Liver (tissue), 9 donors: Measurements from ENCODE around the gene SRGAP3. TPM values are rescaled to one million over a fixed set of nuclear protein-coding genes. Genes with fewer than 3 reads are reported as not detected.

Experiments used
- DNase-seq: peaks from one replicate; pipeline ENCODE4 v3.0.0-alpha.2; 2017; ENCODE audit warnings: low spot score
- H3K27ac ChIP-seq, 2 donors: one replicate each; pipeline ENCODE4 v1.7.0; 2013; ENCODE audit warnings: inconsistent platforms in 2 of 2, low read length in 2 of 2, control low read depth in 1 of 2, low read depth in 1 of 2, mild to moderate bottlenecking in 1 of 2
- H3K27me3 ChIP-seq, 4 donors: one replicate each; pipeline versions ENCODE4 v1.6.1 to v1.7.0; 2013; ENCODE audit warnings: low read length in 3 of 4, inconsistent platforms in 1 of 4, mild to moderate bottlenecking in 1 of 4, moderate library complexity in 1 of 4; ENCODE audit not compliant: control insufficient read depth in 4 of 4, insufficient read depth in 4 of 4
- H3K36me3 ChIP-seq, 4 donors: one replicate each; pipeline versions ENCODE4 v1.6.1 to v1.7.0; 2013; ENCODE audit warnings: low read length in 3 of 4, mild to moderate bottlenecking in 3 of 4, low read depth in 1 of 4, moderate library complexity in 1 of 4; ENCODE audit not compliant: control insufficient read depth in 4 of 4, insufficient read depth in 3 of 4
- H3K4me1 ChIP-seq, 4 donors: one replicate each; pipeline versions ENCODE4 v1.6.1 to v1.7.0; 2013; ENCODE audit warnings: low read length in 3 of 4, mild to moderate bottlenecking in 3 of 4, moderate library complexity in 1 of 4; ENCODE audit not compliant: control insufficient read depth in 4 of 4, insufficient read depth in 4 of 4
- H3K4me3 ChIP-seq, 3 donors: one replicate each; pipeline versions ENCODE4 v1.6.1 to v1.7.0; 2013; ENCODE audit warnings: low read length in 3 of 3, control low read depth in 1 of 3, low read depth in 1 of 3, mild to moderate bottlenecking in 1 of 3
- H3K9ac ChIP-seq, 2 donors: one replicate each; pipeline ENCODE4 v1.7.0; 2013; ENCODE audit warnings: low read length in 2 of 2, mild to moderate bottlenecking in 2 of 2, moderate library complexity in 2 of 2, control low read depth in 1 of 2, low read depth in 1 of 2
- H3K9me3 ChIP-seq, 4 donors: one replicate each; pipeline versions ENCODE4 v1.6.1 to v1.7.0; 2013; ENCODE audit warnings: low read length in 3 of 4; ENCODE audit not compliant: control insufficient read depth in 4 of 4
- ATF3 ChIP-seq: IDR thresholded peaks from 2 replicates; pipeline ENCODE4 v1.6.1; 2016; ENCODE audit warnings: antibody characterized with exemption
- EGR1 ChIP-seq, 2 donors: IDR thresholded peaks; 2 replicates each; pipeline ENCODE4 v1.6.1; 2016 to 2018; ENCODE audit warnings: antibody characterized with exemption in 2 of 2, low read depth in 2 of 2
- FOXA1 ChIP-seq: IDR thresholded peaks from 2 replicates; pipeline ENCODE4 v1.6.1; 2016; ENCODE audit warnings: antibody characterized with exemption
- FOXA2 ChIP-seq: IDR thresholded peaks from 2 replicates; pipeline ENCODE4 v1.6.1; 2016; ENCODE audit warnings: antibody characterized with exemption
- GABPA ChIP-seq, 2 donors: IDR thresholded peaks in 1 of 2; conservative IDR thresholded peaks in 1 of 2; 2 replicates each; pipeline ENCODE4 v1.6.1; 2016; ENCODE audit warnings: antibody characterized with exemption in 2 of 2, mild to moderate bottlenecking in 1 of 2, moderate library complexity in 1 of 2
- HNF4A ChIP-seq, 2 donors: conservative IDR thresholded peaks; 2 replicates each; pipeline ENCODE4 v1.6.1; 2016; ENCODE audit warnings: antibody characterized with exemption in 2 of 2, mild to moderate bottlenecking in 2 of 2
- HNF4G ChIP-seq: IDR thresholded peaks from 2 replicates; pipeline ENCODE4 v1.6.1; 2016; ENCODE audit warnings: antibody characterized with exemption
- JUND ChIP-seq, 2 donors: IDR thresholded peaks; 2 replicates each; pipeline ENCODE4 v1.6.1; 2016; ENCODE audit warnings: antibody characterized with exemption in 2 of 2
- MAX ChIP-seq: IDR thresholded peaks from 2 replicates; pipeline ENCODE4 v1.6.1; 2016; ENCODE audit warnings: antibody characterized with exemption
- NR2F2 ChIP-seq: IDR thresholded peaks from 2 replicates; pipeline ENCODE4 v1.6.1; 2016; ENCODE audit warnings: antibody characterized with exemption
- RAD21 ChIP-seq, 2 donors: IDR thresholded peaks; 2 replicates each; pipeline ENCODE4 v1.6.1; 2016; ENCODE audit warnings: antibody characterized with exemption in 2 of 2, mild to moderate bottlenecking in 2 of 2
- REST ChIP-seq: IDR thresholded peaks from 2 replicates; pipeline ENCODE4 v1.6.1; 2016; ENCODE audit warnings: antibody characterized with exemption, mild to moderate bottlenecking
- RXRA ChIP-seq, 2 donors: IDR thresholded peaks; 2 replicates each; pipeline ENCODE4 v1.6.1; 2017 to 2018; ENCODE audit warnings: antibody characterized with exemption in 2 of 2, mild to moderate bottlenecking in 1 of 2
- SP1 ChIP-seq: IDR thresholded peaks from 2 replicates; pipeline ENCODE4 v1.6.1; 2018; ENCODE audit warnings: antibody characterized with exemption, mild to moderate bottlenecking
- TAF1 ChIP-seq: conservative IDR thresholded peaks from 2 replicates; pipeline ENCODE4 v1.6.1; 2016; ENCODE audit warnings: antibody characterized with exemption, mild to moderate bottlenecking
- YY1 ChIP-seq: IDR thresholded peaks from 2 replicates; pipeline ENCODE4 v1.6.1; 2016; ENCODE audit warnings: antibody characterized with exemption, mild to moderate bottlenecking
- ZBTB33 ChIP-seq: IDR thresholded peaks from 2 replicates; pipeline ENCODE4 v1.6.1; 2016; ENCODE audit warnings: antibody characterized with exemption
- WGBS: extraction: QIAGEN DNeasy Blood & Tissue Kit; methylation state at CpG from one replicate; pipeline ENCODE4 v1.1.7; 2013; 5-methylcytosine and 5-hydroxymethylcytosine counted together
- polyA plus RNA-seq, 2 donors: library from polyadenylated mRNA; stranded (reverse) in 1 of 2; unstranded in 1 of 2; fragments of 200-250 nt in 1 of 2; fragments of >200 nt in 1 of 2; fragmentation: Nextera tagmentation in 1 of 2; extraction: Ambion mirVana in 1 of 2; gene quantifications; one replicate each; pipeline versions ENCODE4 v1.2.1 to v1.2.3, GENCODE V29; 2013 to 2015
- total RNA-seq, 2 donors: library from RNA; depleted of rRNA; stranded (reverse); fragments of >200 nt; gene quantifications; one replicate each; pipeline ENCODE4 v1.2.3, GENCODE V29; 2014
- donor health status: healthy.
- donor health status: healthy.
- donor health status: healthy.
- donor health status: healthy.
- donor health status: healthy.

SRGAP3 gene
- total and polyA plus RNA-seq, 4 donors, result 0.61 to 4.2 (median 1.6) TPM

- DNase-seq, result no peak
- H3K9ac ChIP-seq, result no peak overlapping the region
- TF ChIP-seq JUND (IDR thresholded peaks at IDR 0.05) (no peak), HNF4A (conservative IDR thresholded peaks at IDR 0.05) (no peak), RAD21 (IDR thresholded peaks at IDR 0.05) (no peak), RXRA (IDR thresholded peaks at IDR 0.05) (no peak), ZBTB33 (no peak), EGR1 (IDR thresholded peaks at IDR 0.05; ENCODE audit: low read depth in 2 of 2) (no peak), MAX (no peak), ATF3 (no peak), FOXA1 (no peak), YY1 (no peak), HNF4G (no peak), REST (no peak), SP1 (no peak)
- 83% methylated on average over 2 of the region's 2 CpGs for WGBS
- no peaks in the 10 kb centered on the region for H3K36me3 ChIP-seq
- H3K4me1 ChIP-seq, result no peaks in the 10 kb centered on the region
- H3K27ac ChIP-seq, result no peak overlapping the region
- no peaks in the 10 kb centered on the region for H3K9me3 ChIP-seq
- H3K27me3 ChIP-seq, result no peaks in the 10 kb centered on the region
- no peak overlapping the region for H3K4me3 ChIP-seq
Measured at GRCh38 chr3:9129365-9129764, 120.1 kb downstream of the SRGAP3 start.

GRCh38 chr3:9125278-9125951, 124.0 kb downstream of the SRGAP3 start:
- DNase-seq, result no peak
- TF ChIP-seq MAX (no peak), RXRA (IDR thresholded peaks at IDR 0.05) (no peak), FOXA1 (no peak), EGR1 (IDR thresholded peaks at IDR 0.05; ENCODE audit: low read depth in 2 of 2) (no peak), ATF3 (no peak), SP1 (no peak), FOXA2 (no peak), GABPA (IDR thresholded peaks at IDR 0.05 in 1 of 2, conservative IDR thresholded peaks at IDR 0.05 in 1 of 2) (no peak), TAF1 (no peak), HNF4A (conservative IDR thresholded peaks at IDR 0.05) (no peak), NR2F2 (no peak)
- H3K4me3 ChIP-seq, result no peak overlapping the region
- WGBS, result 83% methylated on average over 7 of the region's 7 CpGs
- no peaks in the 10 kb centered on the region for H3K4me1 ChIP-seq
- H3K36me3 ChIP-seq, result no peaks in the 10 kb centered on the region
- H3K9ac ChIP-seq, result no peak overlapping the region
- no peaks in the 10 kb centered on the region for H3K9me3 ChIP-seq
- no peak overlapping the region for H3K27ac ChIP-seq
- H3K27me3 ChIP-seq, result no peaks in the 10 kb centered on the region
